Embryonic facial prominence (tissue), 1 donor: ENCODE results near the gene AGAP1.
"Not testable (repeated sequence)": the region's sequence is repeated elsewhere in the genome, so short reads cannot be mapped to it uniquely, and the experiment has no call there.

Source experiments
- DNase-seq: peaks from one replicate; pipeline ENCODE4 v3.0.0-alpha.2; 2016; ENCODE audit errors: extremely low spot score

Gene AGAP1

DNA sequence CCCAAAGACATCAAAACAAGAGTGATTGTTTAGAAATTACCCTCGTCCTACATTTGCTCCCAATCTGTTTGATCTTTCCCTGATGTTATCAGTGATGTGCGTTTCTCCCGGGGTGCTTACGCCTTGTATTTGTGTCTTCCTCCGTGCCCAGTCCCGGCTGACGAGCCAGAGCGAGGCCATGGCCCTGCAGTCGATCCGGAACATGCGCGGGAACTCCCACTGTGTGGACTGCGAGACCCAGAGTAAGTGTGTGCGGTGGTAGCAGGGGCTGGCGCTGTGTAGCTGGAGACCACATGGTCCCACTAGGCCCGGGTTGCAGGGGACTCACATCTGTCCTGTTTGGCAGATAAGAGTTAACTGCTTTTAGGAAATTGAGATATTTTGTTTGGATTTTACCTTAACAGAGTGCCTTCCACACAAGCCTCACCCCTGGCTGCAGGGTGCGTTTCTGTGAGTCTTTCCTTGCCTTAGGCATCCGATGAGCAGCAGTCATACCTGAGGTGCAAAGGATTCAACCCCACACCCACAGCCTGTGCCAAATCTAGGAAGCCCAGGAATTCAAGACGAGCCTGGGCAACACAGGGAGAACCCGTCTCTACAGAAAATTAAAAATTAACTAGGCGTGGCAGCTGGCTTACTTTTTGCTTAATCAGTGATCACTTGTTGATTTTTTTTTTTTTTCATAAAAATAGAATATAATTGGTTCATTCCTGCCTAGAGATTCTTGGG is 546.9 kb downstream of the AGAP1 start:
- DNase-seq: no peak

DNA sequence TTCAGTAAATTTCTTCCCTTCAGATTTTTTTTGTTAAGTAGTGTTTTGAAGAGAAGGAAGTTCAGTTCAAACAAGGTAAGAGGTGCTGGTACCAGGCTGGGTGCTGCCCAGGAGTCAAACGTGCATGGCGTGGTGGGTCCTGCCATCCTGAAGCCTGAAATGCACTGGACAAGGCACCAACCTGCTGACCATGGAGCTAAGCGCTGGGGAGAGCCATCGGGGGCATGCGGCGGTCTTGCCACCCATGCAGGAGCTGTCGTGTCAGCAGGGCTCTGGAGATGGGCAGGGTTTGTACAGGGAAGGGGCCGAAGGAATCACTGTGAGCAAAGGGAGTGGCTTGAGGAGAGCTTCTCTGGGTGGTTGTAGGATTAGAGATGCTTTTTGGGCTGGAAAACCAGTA is 547.8 kb downstream of the AGAP1 start:
- DNase-seq: no peak

DNA sequence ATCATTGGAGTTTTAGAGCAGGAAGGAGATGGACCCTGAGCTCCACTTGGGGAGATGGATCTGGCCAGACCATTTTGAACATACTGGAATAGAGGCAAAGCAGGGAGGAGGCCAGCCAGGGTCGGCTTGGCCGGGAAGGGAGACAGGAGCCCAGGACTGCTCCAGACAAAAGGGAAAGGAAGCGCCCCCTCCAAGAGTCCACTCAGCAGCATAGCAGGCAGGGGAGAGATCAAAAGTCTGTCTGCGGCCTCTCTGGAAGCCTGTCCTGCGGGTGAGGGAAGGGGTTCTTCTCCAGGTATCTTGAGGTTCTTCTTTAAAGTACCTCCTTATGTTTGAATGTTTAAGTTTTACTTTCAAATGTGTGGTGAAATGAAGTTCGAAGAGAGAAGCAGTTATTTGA is 548.2 kb downstream of the AGAP1 start:
- DNase-seq: no peak

DNA sequence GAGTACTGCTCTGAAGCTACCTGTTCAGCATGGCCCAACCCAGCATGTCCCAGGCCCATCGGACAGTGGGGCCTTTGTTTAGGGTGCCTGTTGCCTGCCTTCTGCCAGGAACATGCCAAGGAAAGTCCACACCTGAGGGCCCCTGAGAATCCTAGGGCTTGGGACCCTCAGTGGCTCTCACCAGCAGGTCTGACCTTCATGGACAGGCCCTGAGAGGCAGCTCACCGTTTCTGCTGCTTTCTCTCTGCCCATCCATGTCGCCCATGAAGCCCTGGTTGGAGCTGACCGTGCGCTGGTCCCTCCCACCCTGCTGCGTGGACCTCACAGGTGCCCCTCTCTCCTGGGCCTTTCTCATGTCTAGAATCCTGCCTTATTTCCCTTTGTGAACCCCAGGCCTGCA is 550.3 kb downstream of the AGAP1 start:
- no peak for DNase-seq

DNA sequence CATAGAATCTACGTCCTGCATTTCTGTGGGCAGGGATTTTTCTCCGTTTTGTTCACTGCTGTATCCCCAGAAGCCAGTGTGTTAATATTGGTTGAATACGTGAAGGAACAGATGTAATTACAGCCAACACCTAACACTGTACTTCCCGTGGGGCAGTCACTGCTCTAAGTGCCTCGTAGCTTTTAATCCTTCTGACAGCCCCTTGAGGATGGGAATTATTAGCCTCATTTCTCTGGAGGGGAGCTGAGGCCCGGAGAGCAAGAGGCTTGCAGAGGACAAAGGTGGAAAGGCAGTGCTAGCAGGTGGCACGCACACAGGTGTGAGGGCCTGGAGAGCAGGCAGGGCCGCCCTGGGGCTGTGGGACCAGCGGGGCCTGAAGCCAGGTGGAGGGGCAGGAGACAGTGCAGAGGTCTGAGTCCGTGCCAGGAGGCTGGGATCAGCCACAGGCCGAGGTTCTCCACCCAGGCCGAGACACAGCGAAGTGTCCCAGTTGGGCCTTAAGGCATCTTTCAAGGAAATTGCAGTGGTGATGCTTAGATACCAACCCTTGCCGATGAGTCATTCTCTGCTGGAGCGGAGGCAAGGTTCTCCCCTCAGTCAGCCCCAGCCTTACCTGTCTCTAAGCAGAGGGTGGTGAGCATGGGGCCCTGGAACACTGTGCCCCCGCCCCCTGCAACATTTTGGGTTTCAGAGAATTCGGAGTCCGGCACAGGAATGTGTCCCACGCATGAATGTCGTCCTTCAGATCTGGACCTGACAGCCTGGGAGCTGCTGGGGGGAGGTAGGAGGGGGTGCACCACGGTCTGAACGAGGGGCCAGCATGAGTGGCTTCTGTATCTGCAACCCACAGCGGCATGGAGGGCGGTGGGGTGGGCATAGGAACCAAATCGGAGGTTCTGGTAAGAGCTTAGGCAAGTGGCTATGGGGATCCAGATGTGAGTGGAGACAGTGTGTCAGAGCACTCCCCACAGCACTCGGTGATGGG is 551.7 kb downstream of the AGAP1 start:
- no peak for DNase-seq

DNA sequence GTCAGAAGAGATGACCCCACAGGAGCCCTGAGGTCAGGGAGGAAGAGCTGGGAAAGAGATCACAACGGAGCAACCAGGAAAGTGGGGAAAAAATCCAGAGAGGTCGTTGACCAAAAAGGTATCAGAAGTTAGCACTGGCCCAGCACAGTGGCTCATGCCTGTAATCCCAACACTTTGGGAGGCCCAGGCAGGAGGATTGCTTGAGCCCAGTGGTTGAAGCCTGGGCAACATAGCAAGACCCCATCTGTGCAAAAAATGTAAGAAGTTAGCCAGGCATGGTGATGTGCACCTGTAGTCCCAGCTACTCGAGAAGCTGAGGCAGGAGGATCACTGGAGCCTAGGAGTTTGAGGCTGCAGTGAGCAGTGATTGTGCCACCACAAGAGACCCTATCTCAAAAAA is 552.9 kb downstream of the AGAP1 start:
- DNase-seq: no peak

DNA sequence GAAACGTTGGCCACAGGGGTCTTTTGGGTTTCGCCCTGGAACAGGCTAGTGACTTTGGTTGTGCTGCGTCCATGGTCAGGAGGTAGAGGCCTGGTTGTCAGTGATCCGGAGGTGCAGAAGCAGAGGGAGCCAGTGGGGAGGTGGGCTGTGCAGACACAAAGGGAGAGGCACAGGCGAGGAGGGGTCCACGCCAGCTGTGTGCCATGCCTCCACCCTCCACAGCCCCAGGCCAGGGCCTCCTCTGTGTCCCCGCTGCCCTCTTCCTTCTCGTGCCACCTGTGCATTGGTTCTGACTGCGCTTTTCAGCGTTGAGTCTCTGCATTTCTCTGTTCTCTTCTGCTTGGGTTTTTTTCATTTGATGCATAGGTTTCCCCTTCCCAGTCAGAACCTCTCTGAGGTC is 553.3 kb downstream of the AGAP1 start:
- no peak for DNase-seq

DNA sequence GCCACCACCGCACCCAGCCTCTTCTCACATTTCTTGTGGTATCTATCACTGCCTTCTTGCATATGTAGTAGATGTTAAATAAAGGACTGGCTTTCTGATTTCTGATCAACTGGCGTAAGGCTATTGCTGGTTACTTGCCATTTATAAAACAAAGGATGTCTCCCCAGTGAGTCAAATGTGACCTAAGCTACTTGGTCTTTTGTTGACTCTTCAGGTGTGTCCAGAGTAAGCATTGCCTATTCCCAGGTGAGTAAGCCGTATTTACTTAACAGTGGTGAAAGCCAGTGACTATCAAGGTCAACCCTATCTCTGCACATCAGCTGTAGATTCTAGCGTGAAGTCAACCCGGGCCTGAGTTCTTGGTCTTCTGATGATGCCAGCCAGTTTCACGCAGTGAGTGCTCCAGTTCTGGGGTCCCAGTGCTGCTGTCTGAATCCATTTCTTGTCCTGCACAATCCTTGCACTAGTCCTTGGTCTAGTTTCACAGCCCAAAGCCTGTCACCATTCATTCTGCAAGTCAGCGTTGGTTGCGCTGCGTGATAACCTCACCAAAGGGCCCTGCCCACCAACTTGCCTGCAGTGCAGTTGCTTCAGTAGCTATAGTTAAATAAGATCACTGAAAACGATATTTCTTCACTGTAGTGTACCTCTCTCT is 554.2 kb downstream of the AGAP1 start:
- no peak for DNase-seq

DNA sequence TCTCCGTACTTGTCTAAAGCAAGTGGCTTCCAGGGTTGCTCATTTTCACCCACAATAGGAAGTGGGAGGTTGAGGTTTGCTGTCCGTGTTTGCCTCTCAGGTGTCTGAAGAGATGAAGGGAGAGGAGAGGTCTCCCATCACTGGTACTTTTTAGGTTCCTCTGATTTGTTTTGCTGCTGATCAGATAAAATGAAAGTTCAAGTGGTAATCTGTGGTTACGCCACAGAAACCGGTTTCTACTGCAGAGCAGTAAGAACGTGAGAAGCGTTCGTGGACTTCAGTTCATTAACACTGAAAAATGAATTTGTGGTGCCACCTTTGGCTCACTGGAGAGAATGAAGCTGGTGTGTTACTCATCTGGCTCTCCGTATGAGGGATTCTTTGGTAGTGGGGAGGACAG is 556.1 kb downstream of the AGAP1 start:
- DNase-seq: no peak

DNA sequence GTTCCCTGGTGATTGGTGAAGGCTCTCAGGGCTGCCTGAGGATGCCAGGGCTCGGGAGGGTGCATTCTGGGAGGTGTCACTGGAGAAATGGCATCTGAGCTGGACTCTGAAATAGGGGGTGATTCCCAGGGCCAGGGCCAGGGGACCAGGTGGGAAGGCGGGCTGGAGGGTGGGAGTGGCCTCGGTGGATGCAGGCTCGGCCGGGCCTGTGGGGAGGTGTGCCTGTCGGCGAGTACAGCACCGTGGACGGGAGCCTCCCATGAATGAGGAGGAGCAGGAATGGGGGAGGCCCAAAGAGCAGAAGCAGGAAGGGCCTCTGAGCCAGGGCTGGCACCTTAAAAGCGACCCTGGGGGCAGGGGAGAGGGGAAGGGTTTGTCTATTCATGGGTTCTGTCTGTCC is 557.5 kb downstream of the AGAP1 start:
- no peak for DNase-seq

DNA sequence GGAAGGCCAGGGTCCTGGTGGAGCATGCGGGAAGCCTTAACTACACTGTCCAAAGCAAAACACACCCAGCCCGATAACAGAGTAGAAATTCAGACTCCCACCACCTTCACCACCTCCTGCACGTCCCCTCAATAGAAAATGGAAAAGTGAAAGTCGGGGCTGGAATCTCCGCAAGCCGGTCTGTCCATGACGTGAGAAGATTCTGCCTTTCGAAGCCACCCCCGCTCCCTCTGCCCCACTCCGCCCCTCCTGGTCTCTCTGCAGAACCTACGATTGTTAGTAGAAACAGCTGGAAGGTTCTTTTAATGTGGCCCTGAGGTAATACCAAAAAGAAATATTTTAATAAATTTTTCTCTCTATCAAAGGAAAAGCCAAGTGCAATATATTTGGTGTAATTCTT is 558.0 kb downstream of the AGAP1 start:
- no peak for DNase-seq

DNA sequence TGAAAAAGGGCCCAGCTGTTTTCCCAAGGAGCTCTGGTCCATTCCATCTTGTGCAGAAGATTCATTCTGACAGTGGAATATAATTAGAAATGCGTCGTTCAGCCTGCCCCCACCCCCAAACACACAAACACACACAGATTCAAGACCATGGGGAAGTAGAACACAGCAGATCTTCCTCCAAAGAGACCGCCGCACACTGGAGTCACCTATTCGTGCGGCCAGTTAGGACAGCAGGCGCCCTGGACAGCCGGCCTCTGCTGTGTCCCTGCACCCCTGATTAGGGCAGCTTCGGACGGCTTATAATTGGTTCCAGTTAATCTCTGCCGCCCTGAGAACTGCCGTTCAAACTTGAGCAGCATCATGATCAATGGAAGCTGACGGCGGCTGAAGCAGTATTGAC is 558.4 kb downstream of the AGAP1 start:
- no peak for DNase-seq

DNA sequence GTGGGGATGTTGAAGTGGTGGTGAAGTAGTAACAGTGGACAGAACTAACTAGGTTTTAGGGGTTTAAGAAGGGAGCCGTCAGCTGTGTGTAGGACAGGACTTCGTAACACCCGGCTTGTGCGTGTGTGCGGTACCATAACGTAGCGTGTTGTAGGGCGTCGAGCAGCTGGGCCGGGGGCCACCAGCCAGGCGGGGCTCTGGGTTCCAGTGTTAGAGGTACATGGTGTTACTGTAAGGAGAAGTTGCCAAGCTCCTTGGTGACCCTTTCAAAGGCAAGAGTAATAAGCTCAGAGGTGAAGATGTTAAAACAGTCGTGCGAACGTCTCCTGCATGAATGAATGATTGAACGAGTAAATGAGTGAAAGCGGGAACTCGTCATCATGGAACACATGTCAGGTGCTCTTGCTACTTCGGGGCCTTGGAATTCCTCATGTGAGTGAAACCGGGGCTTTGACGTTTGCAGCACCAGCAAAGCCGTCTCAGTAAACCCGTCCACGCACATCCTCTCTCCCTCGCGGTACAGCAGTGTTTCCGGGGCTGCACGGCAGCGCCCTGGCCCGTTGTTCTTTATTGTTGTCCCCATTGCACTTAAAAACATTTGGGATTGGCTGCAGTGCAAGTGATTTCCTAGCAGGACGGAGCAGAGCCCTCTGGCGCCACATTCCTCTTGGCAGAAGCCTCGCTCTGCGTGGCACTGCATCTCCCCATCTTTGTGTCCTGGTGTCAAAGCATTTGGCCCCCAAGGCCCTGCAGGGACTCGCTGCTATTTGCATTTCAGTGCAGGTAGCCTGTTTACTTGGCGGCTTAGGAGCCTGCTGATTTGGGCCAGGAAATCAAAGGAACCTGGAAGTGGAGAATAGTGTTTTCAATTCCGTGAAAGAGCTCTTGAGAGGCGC is 559.3 kb downstream of the AGAP1 start:
- DNase-seq: no peak

DNA sequence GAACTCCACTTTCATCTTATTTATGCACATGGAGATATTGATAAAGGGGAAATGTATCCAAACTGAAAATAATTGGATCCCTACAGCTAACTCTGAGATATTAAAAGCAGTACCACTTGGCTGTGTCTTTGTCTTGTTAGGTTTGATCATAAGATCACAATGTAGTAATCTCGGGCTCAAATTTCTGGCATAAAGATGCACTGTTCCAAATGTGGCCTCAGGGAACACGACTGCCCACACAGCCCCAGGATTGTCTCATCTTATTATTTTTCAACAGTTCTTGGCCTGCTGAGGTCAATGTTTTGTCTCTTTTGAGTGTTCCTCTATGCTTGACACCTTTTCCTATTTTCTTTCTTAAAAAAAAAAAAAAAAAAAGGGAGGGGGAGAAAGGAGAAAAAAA is 560.3 kb downstream of the AGAP1 start:
- DNase-seq: no peak

DNA sequence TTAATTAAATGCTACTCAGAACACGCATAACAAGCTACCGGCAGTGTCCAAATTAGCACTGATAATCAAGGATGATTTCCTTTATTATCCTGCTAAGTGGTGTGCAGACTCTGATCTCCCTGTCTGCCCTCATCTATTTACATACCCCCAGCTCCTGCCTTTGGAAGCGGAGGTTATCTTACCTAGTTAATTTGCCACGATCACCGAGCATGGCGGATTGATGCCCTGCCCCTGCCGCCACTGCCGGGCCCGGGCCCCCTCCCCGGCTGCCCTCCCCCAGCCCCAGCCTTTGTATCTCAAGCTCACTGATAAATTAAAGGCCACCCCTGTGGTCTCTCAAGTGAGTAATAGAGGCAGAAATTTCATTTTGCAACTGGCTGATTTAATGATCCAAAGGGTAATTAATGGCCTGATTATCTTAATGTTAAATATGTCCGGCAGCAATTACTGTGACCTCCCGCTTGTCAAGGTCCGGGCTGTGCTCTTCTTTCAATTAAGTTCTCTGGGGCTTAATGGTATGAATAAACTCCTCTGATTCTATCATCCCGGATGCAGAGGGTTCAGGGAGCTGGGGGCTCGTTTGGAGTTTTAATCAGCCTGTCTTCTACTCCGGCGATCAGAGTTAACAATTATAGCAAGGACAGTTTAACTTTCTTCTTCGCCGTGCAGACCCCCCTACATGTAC is 560.9 kb downstream of the AGAP1 start:
- no peak for DNase-seq

DNA sequence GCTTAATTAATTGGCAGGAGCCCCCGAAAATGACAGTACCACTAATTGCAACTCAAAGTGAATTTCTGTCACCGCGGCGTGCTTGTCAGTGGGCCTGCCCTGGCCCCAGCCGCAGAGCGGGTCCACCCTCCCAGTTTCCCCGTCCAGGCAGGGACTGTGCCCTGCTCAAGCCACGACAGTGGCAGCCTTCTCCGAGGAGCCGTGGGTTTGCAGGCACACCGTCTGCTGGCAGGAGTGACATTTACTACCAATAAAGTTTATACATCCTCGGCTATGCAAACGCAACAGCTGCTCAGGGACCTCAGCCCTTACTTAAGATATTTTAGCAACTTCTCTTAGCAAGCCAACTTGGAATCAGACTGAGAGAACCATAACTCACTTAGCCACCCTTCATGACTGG is 561.6 kb downstream of the AGAP1 start:
- no peak for DNase-seq

DNA sequence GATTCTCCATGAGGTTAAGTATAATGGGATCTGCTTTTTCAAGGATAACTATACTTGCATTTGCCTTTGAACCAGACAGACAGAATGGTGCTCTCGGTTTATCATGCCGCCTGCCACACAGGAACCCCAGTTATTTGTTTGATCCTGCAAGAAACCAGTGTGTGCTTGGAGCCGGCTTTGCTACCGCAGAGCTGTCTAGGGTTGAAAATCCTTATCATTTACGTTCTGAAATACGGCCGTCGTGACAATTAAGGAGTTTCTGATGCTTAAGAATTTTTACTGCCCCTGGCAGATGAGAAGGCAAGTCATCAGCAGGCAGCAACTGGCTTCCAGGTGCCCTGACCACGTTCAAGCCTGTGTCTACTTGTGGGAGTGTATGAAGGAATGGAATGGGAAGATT is 562.3 kb downstream of the AGAP1 start:
- no peak for DNase-seq

DNA sequence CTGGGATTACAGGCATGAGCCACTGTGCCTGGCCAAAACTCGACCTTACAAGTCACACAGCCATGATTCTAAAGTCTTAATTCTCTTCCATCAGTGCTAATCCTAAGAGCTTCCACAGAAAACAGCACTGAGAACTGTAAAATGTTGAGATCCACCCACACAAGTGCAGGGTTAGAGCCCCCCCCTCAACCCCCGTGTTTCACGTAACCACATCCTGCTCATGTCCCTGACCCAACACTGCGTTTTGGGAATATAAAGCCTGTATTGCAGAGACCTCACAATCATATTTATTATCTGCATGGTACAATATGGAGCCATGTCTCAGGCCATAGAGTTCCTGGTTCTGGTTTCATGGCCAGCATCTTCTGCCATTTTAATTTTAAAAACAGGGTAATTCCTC is 563.5 kb downstream of the AGAP1 start:
- no peak for DNase-seq

DNA sequence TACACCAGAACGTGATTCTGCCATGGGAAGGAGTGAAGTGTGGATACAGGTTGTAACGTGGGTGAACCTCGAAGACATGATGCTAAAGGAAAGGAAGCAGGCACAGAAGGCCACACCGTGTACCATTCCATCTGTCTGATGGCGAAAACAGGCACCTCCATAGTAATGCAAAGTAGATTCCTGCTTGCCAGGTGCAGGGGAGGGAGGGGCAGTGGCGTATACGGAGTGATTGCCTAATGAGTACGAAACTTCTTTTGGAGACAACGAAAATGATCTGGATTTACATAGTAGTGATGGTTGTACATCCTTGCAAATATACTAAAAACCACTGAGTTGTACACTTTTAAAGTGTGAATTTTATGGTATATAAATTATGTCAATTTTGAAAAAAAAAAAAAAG is 567.7 kb downstream of the AGAP1 start:
- DNase-seq: no peak

DNA sequence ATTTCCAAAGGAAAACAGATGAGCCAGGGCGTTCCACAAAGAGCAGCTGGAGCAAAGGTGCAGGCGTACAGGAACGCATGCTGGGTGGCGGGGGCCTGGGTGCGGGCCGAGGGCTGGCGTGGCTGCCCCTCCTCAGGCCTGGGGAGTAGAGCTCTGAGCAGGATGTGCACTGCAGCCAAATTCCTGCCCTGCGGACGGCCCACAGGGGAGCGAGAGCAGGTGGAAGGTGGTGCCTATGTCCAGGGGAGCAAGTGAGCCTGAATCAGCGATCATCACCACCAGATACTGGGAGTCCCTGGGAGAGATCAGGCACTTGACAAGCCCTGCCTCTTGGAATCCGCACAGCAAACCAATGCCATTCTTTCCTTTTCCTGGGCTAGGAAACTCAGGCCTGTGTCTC is 568.1 kb downstream of the AGAP1 start:
- DNase-seq: no peak

DNA sequence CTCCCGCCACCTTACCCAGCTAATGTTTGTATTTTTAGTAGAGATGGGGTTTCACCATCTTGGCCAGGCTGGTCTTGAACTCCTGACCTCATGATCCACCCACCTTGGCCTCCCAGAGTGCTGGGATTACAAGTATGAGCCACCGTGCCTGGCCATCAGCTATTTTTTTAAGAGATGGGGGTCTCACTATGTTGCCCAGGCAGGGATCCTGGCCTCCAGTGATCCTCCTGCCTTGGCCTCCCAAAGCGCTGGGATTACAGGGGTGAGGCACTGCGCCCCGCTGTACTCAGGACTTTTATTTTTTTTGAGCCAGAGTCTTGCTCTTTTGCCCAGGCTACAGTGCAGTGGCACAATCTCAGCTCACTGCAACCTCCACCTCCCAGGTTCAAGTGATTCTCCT is 569.0 kb downstream of the AGAP1 start:
- not testable (repeated sequence) for DNase-seq
